Cortex of kidney (tissue), 1 donor: ENCODE results near the gene CNOT4.

Experiments used
- DNase-seq: peaks from one replicate; lab custom pipeline; 2025; lab: John Stamatoyannopoulos, UW

CNOT4 gene

DNA sequence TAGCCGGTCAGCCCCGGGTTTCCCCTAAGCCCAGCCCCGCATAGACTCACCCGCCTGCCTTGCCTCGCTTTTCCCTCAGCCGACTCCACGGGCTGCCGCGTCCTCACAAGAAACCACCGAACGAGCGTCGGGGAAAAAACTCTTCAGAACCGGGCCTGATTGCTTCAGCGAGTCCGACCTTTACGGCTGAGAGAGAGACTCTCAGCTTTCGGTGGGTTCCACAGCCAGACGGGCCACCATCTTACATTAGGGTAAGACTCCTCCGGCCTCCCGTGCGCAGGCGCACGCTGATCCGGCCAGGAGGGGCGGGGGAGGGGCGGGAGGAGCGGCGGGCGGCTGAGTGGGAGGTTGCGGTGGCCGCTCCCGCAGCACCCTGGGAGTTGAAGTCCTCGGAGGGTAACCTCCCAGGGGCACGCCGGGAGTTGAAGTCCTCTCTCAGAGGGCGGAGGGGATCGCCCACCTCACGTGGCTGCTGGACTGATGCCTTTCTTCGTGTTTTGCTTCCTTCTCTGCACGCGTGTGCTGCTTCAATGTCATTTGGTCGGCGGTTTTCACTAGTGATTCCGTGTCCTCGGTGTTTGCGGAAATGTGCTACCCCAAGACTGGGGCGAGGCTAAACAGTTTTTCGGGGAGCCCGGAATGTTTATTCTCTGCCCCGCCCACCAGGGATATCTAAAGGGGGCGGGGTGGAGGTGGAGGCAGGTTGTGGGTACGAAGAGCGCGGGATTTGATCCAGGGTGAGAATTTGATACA is at the start of gene CNOT4:
CNOT4 (minus strand) TSS at position 264 of the 753 bp plus-strand sequence. CDS start 71,771 bp downstream, outside the sequence.
- peak; percentile 30 for DNase-seq

DNA sequence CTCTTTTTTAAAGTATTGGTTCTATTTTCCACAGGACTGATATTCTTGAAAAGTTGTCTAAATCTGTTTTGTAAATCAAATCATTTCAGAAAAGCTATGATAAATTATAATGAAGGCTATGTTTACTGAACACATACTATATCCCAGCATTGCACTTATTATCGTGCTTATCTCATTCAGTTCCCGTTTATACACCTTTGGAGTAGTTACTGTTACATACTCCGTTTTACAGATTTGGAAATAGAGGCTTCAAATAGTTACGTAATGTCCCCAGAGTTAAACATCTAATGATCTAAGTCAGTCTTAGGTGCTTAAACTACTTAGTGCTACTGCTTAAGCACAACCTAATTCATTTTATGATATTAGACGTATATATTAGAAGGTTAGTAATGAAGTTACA is 49.0 kb upstream of the CNOT4 start:
- no peak for DNase-seq

GRCh38 chr7:135558337-135558767 is 48.5 kb upstream of the CNOT4 start:
- DNase-seq, result no peak

DNA sequence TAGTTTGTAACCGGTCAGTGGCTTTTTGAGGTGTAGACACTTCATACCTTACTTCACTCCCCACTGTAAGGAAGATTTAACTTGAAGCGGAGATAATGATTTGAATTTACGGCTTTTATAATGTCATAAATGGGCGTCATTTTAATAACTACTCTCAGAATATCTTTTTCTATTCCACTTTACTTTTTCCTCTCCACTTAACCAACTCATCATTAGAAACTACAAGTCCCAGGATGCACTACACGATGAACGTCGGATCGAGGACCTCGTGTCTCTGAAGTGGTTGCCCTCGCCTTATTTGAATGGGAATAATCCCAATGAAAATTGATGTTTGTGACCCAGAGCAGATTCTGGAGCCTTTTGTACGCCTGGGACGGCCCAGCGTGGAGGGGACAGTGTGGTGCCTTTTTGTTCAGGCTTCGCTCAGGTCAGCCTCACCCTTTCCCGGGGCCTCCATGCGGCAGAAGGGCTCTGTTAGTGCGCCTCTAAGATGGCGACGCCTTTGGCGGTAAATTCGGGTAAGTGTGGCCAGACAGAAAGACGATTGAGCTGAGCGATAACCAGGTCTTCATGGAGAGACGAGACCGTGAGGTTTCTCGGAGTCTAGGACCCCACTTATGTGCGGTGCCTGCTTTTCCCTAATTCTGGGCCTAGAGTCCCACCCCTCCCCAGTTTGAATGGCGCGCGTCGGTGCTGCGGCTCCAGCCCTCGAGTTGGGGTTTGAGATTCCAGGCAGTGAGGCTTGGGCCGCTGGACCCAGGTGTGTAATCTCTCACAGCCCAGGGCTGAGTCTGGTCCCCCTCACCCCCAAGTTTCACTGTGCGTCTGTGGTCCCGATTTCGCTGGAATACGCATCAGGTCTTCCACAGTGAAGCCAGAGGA is 47.8 kb upstream of the CNOT4 start, which contains the start of gene NUP205:
NUP205 (plus strand) TSS at position 463 of the 882 bp plus-strand sequence; CDS start at position 491, 28 bp downstream.
- DNase-seq, result no peak

- no peak for DNase-seq
Measured at GRCh38 chr7:135553346-135553745, 43.4 kb upstream of the CNOT4 start.

DNA sequence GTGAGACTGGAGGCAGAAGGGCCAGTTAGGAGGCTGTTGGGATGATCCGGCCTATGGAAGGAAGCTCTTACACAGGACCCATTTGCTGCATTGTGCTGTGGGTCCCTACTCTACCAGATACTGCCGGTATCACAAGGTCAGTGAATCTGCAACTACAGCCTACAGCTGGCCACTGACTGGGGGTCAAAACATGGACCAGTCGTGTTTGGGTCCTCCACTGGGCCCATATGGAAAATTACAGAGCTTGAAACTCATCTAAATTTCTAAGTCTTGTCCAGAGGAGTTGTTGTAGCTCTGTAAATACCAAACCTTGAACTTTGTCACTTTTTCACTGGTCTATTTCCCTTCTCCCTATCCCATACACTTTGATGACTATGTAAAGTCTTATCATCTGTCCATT is 42.2 kb upstream of the CNOT4 start:
- DNase-seq, result no peak

- DNase-seq, result no peak
Measured at GRCh38 chr7:135550196-135550595, 40.3 kb upstream of the CNOT4 start.

- DNase-seq, result no peak
Measured at GRCh38 chr7:135541029-135541428, 31.1 kb upstream of the CNOT4 start.

- no peak for DNase-seq
Measured at GRCh38 chr7:135539629-135540028, 29.7 kb upstream of the CNOT4 start.

GRCh38 chr7:135538376-135538775 is 28.5 kb upstream of the CNOT4 start:
- no peak for DNase-seq

DNA sequence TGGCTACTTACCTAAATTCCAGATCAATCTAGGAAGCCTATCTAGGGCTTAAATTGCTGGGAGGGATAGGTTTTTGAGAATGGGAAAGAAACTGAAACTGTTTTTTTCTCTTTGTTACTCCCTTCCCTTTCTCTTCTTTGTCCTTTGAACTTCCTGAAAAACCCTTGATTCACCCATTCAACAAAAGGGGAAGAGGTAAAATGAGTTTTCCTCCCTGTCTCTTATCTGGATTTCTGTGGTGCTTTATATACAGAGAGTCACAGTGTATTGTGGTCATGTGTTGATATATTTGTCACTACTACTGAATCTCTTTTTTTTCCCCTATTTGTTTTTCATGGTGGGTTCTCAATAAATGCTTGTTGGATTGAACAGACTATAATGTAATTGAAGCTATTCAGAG is 28.0 kb upstream of the CNOT4 start:
- no peak for DNase-seq

DNA sequence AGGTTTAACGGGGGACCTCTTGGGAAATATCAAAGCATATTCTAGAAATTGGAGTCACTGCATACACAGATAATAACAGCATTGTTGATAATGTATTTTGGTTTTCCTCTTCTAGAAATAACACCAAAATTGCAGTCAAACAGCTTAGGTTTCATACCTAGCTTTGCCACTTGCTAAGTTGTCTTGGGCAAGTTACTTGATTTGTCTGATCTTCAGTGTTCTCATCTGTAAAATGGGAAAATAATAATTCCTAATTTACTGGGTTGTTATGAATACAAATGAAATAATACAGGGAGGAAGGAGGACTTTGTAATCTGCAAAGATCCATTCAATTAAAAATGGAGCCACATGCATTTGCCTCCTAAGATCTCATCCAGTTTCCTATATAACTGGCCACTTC is 27.6 kb upstream of the CNOT4 start:
- DNase-seq, result no peak

GRCh38 chr7:135536150-135536549 is 26.2 kb upstream of the CNOT4 start:
- DNase-seq, result no peak

GRCh38 chr7:135527025-135527424 is 17.1 kb upstream of the CNOT4 start:
- DNase-seq, result no peak

DNA sequence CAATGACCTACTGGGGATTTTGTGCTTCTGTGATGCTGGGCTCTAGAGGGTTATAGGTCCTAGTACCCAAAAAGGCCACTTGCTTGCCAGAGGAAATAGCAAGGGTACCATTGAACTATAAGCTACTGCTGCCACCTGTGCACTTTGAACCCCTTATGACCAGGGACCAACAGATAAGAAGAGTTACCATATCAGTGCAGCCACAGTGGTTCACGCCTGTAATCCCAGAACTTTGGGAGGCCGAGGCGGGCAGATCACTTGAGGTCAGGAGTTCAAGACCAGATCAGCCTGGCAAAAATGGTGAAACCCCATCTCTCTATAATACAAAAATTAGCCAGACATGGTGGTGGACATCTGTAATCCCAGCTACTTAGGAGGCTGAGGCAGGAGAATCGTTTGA is 15.5 kb upstream of the CNOT4 start:
- DNase-seq, result no peak

- DNase-seq, result no peak
Measured at GRCh38 chr7:135523146-135523545, 13.2 kb upstream of the CNOT4 start.

DNA sequence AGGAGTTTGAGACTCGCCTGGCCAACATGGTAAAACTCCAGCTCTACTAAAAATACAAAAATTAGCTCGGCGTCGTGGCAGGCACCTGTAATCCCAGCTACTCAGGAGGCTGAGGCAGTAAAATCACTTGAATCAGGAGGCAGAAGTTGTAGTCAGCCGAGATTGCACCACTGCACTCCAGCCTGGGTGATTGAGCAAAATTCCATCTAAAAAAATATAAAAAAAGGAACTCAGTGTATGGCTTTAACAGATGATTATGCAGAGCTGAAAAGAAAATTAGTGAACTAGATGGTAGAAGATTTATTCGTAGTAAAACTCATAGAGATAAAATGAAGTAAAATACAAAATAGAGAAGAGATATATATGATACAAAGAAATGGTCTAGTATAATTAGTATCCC is 12.6 kb upstream of the CNOT4 start:
- no peak for DNase-seq

GRCh38 chr7:135519871-135520270 is 10.0 kb upstream of the CNOT4 start:
- DNase-seq, result no peak

GRCh38 chr7:135519233-135519688 is 9.4 kb upstream of the CNOT4 start:
- no peak for DNase-seq

DNA sequence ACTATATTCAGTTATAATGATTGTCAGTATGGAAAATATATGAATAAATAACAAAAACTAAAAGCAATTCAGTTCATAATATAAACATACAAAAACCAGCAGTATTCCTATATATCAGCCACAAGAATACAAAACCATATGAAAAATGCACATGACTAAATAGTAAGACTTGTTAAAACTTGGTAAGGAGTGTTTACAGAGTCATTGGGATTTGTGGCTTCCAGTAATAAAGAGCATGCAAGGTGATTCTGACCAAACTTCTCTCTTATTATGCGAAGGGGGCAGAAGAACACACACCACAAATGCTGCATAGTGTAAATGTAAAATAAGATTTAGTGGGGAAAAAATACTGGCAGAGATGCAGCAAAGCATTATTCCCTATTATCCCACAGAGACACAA is 8.8 kb upstream of the CNOT4 start:
- DNase-seq, result no peak

DNA sequence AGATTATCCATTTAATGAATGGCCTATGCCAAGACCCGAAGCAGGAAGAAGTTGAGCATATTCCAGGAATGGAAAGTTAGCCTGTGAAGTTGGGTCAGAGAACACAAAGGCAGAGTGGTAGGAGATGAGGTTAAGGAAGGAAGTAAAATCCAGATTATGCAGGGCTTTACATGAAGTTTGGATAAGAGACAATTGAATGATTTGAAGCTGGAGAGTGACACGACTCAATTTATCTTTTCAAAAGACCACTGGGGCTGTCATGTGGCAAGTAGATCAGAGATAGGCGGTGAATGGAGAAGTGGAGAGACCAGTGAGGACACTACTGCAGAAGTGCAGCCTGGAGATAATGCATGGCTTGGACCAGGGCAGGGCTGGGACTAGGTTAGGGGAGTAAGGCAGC is 7.2 kb upstream of the CNOT4 start:
- no peak for DNase-seq

DNA sequence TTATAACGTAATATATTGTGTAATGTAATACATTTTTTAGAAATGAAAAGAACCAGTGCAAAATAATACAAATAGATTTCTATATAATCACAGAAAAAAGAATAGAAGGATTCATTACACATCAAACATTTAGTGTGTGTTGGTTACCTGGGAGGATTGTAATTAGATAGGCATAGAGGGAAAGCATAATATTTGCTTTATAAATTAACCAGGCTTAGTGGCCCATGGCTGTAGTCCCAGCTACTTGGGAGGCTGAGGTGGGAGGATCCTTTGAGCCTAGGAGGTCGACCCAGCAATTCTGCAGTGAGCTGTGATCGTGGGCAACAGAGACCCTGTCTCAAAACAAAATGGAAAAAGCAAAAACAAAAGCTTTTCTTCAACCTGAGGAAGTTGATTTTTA is 5.0 kb upstream of the CNOT4 start:
- DNase-seq, result no peak
